ENCODE results near the gene HLF. TPM values are rescaled to one million over a fixed set of nuclear protein-coding genes. Genes with fewer than 3 reads are reported as not detected.

HLF gene
- total RNA-seq, 1 donor from 2014 or later: 0.51 TPM

DNA sequence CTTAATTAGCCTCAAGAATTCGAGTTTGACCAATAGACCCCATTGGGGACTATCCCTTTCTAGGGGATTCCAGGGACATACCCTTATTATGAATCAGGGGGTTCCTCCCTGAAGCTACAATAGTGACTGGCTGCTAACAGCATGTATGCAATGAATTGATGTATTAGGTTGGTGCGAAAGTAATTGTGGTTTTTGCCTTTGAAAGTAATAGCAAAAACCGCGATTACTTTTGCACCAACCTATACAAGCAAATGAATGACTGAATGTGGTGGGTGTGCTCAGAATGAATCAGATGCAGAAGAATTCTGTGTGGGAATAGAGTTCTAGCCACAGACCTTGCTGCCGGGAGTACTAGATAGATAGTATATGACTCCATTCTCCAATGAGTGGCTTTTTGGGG, 76.7 kb downstream of the HLF start:
- TF ChIP-seq, protein P1, sequence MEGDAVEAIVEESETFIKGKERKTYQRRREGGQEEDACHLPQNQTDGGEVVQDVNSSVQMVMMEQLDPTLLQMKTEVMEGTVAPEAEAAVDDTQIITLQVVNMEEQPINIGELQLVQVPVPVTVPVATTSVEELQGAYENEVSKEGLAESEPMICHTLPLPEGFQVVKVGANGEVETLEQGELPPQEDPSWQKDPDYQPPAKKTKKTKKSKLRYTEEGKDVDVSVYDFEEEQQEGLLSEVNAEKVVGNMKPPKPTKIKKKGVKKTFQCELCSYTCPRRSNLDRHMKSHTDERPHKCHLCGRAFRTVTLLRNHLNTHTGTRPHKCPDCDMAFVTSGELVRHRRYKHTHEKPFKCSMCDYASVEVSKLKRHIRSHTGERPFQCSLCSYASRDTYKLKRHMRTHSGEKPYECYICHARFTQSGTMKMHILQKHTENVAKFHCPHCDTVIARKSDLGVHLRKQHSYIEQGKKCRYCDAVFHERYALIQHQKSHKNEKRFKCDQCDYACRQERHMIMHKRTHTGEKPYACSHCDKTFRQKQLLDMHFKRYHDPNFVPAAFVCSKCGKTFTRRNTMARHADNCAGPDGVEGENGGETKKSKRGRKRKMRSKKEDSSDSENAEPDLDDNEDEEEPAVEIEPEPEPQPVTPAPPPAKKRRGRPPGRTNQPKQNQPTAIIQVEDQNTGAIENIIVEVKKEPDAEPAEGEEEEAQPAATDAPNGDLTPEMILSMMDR (IDR thresholded peaks at IDR 0.05): no peak
- no peak for DNase-seq (ENCODE audit: extremely low spot score, unreplicated experiment)
- Mint-ChIP-seq H3K9me3 (ENCODE audit: unreplicated experiment) (peaks cover 3% of the 10 kb centered on the region), H3K27ac (ENCODE audit: unreplicated experiment) (no peak overlapping the region), H3K4me1 (ENCODE audit: unreplicated experiment) (no peaks in the 10 kb centered on the region), H3K27me3 (ENCODE audit: unreplicated experiment) (peaks cover 24% of the 10 kb centered on the region), H3K36me3 (ENCODE audit: unreplicated experiment) (no peaks in the 10 kb centered on the region), H3K4me3 (ENCODE audit: unreplicated experiment) (no peak overlapping the region)

DNA sequence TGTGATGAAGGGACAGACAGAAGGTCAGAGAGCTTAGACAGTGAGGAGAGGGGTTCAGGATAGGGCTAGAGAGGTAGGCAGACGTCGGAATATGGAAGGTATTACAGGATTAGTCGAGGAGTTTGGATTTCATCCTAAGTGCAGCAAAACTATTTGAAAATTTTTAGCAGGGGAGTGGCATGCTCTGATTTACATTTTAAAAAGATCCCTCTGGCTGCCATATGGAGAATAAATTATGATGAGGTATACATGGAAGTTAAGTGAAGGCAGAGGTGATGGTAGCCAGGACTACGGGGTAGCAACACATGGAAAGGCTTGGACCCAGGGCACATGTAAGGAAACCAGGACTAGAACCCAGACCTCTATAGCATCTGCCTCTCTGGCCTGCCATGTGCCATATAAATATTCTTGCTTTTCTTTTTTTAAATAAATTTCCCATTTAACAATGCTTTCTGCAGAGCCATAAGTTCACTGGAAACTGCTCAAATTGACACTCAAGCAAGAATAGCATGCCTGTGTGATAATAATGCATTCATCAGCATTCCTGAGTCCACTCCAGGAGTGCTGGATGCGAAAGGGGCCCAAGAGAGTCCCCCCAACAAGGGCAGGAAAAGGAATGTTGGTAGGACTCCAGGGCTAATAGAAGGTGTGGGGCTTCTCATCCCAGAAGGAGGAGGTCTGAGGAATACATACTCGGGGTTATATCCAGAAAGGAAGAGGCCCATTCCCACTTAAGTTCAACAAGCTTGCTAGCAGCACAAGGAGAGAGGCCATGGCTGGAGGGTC, 78.2 kb downstream of the HLF start:
- peaks cover 27% of the 10 kb centered on the region for H3K27me3 Mint-ChIP-seq (ENCODE audit: unreplicated experiment)
- H3K4me1 Mint-ChIP-seq (ENCODE audit: unreplicated experiment): no peaks in the 10 kb centered on the region
- TF ChIP-seq, protein P1 (IDR thresholded peaks at IDR 0.05): no peak
- H3K9me3 Mint-ChIP-seq (ENCODE audit: unreplicated experiment): peaks cover 3% of the 10 kb centered on the region
- H3K4me3 Mint-ChIP-seq (ENCODE audit: unreplicated experiment): no peak overlapping the region
- H3K36me3 Mint-ChIP-seq (ENCODE audit: unreplicated experiment): no peaks in the 10 kb centered on the region
- DNase-seq (ENCODE audit: extremely low spot score, unreplicated experiment): no peak
- no peak overlapping the region for H3K27ac Mint-ChIP-seq (ENCODE audit: unreplicated experiment)

DNA sequence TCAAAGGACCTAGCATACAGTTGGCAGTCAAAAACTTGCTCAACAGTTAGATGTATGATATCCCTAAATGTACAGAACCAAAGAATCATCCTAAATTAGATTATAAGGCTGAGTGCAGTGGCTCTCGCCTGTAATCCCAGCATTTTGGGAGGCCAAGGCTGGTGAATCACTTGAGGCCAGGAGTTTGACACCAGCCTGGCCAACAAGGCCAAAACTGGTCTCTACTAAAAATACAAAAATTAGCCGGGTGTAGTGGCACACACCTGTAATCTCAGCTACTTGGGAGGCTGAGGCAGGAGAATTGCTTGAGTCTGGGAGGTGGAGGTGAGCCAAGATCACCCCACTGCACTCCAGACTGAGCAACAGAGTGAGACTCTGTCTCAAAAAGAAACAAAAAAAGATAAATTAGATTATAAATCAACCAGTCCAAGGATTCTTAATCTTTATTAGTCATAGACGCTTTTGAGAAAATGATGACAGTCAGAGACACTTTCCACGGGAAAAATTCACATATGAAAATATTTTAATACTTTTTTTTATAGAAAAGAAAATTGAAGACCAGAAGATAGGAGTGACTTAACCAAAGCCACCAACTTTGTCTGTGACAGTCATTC, 79.2 kb downstream of the HLF start:
- TF ChIP-seq, protein P1 (IDR thresholded peaks at IDR 0.05): no peak
- H3K9me3 Mint-ChIP-seq (ENCODE audit: unreplicated experiment): peaks cover 3% of the 10 kb centered on the region
- no peaks in the 10 kb centered on the region for H3K4me1 Mint-ChIP-seq (ENCODE audit: unreplicated experiment)
- no peak overlapping the region for H3K4me3 Mint-ChIP-seq (ENCODE audit: unreplicated experiment)
- no peak for DNase-seq (ENCODE audit: extremely low spot score, unreplicated experiment)
- H3K27ac Mint-ChIP-seq (ENCODE audit: unreplicated experiment): no peak overlapping the region
- peaks cover 22% of the 10 kb centered on the region for H3K27me3 Mint-ChIP-seq (ENCODE audit: unreplicated experiment)
- H3K36me3 Mint-ChIP-seq (ENCODE audit: unreplicated experiment): no peaks in the 10 kb centered on the region

DNA sequence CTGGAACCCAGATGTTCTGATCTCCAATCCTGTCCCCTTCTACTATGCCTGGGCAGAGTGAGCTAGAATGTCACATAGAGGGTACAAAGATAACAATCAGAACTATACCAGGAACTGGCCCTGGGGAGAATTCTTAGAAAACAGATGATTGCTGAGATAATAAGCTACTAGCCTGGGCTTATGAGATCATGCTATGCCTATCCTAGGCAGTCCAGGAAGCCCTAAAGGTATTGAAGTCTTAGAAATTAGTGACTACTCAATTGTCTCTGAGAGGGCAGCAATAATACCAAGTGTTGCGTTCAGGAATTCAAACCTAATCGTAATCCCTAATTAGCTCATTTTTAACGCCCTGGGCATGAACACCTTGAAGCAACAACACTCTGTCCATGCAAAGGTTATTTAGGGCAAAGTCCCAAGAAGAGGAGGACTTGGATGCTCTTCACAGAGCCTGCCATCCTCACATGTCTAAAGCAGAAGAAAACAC, 79.8 kb downstream of the HLF start:
- TF ChIP-seq, protein P1 (IDR thresholded peaks at IDR 0.05): no peak
- Mint-ChIP-seq H3K27me3 (ENCODE audit: unreplicated experiment) (peaks cover 19% of the 10 kb centered on the region), H3K4me3 (ENCODE audit: unreplicated experiment) (no peak overlapping the region), H3K36me3 (ENCODE audit: unreplicated experiment) (no peaks in the 10 kb centered on the region), H3K9me3 (ENCODE audit: unreplicated experiment) (peaks cover 3% of the 10 kb centered on the region), H3K27ac (ENCODE audit: unreplicated experiment) (no peak overlapping the region), H3K4me1 (ENCODE audit: unreplicated experiment) (no peaks in the 10 kb centered on the region)
- DNase-seq (ENCODE audit: extremely low spot score, unreplicated experiment): no peak

DNA sequence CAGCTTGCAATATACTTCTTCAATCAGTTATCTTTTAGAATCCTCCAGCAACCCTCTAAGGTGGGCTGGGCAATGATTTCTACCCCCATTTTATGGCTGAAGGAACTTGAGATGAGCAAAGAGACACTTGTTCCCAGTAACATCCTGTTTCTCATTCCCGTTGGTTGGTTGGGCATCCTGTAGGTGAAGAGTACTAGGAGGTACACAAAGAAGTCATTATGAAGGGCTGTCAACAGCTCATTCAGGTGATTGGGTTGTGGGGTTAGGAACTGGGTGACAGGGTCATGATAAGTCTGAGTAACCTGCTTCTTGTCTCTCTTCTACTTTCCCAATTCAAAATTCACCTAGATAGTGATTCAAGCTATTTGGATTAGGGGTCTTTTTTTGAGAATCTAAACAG, 80.4 kb downstream of the HLF start:
- no peaks in the 10 kb centered on the region for H3K4me1 Mint-ChIP-seq (ENCODE audit: unreplicated experiment)
- TF ChIP-seq, protein P1 (IDR thresholded peaks at IDR 0.05): no peak
- peaks cover 3% of the 10 kb centered on the region for H3K9me3 Mint-ChIP-seq (ENCODE audit: unreplicated experiment)

More for the DNA sequence above, 80.4 kb downstream of the HLF start:
- Mint-ChIP-seq H3K27me3 (ENCODE audit: unreplicated experiment) (peaks cover 13% of the 10 kb centered on the region), H3K4me3 (ENCODE audit: unreplicated experiment) (no peak overlapping the region), H3K27ac (ENCODE audit: unreplicated experiment) (no peak overlapping the region), H3K36me3 (ENCODE audit: unreplicated experiment) (no peaks in the 10 kb centered on the region)
- no peak for DNase-seq (ENCODE audit: extremely low spot score, unreplicated experiment)

Data from osteocyte (in vitro differentiated cells).